Retinal pigment epithelial cell (primary cell): Measurements from ENCODE around the gene TMEM270.
A peak's percentile ranks its signal among the peaks of the same experiment; 100 is the strongest.

ENCODE experiments used
- DNase-seq: peaks from one replicate; pipeline ENCODE4 v3.0.0-alpha.2; 2010; ENCODE audit warnings: low read depth
- H3K4me3 ChIP-seq: 2 replicates; pipeline ENCODE4 v1.5.1; 2011; ENCODE audit warnings: mild to moderate bottlenecking, low read length, control low read depth, moderate library complexity
- TF ChIP-seq, protein P1 (sequence below): conservative IDR thresholded peaks from 2 replicates; pipeline ENCODE4 v1.5.1; 2011; ENCODE audit warnings: low read depth, low read length, control low read depth, inconsistent platforms

TMEM270 gene

DNA sequence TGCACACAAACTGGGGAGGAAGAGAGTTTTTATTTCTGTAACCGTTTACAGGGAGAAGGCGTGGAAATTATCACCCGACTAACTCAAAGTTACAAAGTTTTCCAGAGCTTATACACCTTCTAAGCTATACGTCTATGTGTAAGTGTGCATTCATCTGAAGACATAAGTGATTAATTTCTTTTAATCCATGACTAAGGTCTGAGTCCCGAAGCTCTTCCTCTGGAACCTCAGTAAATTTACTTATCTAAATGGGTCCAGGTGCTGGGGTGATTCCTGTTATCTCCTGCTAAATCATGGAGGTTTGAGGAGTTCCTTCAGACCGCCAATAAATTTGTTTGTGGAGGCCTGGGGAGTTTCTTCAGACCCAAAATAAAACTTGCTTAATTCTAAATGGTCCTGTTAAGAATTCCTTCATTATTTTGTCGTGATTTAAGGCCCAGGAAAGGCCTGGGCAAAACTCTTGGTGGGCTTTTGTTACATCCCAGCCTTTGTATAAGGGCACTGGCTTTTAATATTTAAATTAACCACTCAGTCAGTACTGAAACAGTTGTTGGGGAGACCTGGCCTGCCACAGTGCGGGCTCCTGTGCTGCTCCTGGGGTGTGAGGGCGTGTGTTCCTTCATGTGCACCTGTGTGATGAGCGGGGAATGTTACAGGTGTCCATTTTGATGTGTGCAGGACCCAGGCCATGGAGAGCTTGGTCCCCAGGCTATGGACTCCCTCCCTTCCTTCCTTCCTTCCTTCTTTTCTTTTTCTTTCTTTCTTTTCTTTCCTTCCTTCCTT is 12.8 kb upstream of the TMEM270 start:
- no peak for DNase-seq
- no peak overlapping the region for H3K4me3 ChIP-seq
- TF ChIP-seq, protein P1, sequence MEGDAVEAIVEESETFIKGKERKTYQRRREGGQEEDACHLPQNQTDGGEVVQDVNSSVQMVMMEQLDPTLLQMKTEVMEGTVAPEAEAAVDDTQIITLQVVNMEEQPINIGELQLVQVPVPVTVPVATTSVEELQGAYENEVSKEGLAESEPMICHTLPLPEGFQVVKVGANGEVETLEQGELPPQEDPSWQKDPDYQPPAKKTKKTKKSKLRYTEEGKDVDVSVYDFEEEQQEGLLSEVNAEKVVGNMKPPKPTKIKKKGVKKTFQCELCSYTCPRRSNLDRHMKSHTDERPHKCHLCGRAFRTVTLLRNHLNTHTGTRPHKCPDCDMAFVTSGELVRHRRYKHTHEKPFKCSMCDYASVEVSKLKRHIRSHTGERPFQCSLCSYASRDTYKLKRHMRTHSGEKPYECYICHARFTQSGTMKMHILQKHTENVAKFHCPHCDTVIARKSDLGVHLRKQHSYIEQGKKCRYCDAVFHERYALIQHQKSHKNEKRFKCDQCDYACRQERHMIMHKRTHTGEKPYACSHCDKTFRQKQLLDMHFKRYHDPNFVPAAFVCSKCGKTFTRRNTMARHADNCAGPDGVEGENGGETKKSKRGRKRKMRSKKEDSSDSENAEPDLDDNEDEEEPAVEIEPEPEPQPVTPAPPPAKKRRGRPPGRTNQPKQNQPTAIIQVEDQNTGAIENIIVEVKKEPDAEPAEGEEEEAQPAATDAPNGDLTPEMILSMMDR = no peak

DNA sequence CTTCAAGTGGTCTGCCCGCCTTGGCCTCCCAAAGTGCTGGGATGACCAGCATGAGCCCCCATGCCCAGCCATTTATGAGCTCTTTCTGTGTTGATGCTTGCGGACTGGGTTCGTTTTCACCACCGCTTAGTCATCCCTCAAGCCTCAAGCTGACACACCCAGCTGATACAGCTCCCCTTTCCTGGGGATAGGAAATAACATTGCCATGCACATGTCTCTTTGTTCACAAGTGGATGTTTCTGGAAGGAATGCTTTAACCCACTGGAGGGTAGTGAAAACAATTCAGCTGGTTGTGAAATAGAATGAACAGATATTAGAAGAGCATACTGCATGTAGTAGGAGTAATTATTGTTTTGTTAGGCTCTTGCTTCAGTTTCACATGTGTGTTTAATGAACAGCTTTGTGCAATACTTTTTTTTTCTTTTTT is 10.2 kb upstream of the TMEM270 start:
- TF ChIP-seq, protein P1 = no peak
- no peak overlapping the region for H3K4me3 ChIP-seq
- DNase-seq = peak; percentile 86

DNA sequence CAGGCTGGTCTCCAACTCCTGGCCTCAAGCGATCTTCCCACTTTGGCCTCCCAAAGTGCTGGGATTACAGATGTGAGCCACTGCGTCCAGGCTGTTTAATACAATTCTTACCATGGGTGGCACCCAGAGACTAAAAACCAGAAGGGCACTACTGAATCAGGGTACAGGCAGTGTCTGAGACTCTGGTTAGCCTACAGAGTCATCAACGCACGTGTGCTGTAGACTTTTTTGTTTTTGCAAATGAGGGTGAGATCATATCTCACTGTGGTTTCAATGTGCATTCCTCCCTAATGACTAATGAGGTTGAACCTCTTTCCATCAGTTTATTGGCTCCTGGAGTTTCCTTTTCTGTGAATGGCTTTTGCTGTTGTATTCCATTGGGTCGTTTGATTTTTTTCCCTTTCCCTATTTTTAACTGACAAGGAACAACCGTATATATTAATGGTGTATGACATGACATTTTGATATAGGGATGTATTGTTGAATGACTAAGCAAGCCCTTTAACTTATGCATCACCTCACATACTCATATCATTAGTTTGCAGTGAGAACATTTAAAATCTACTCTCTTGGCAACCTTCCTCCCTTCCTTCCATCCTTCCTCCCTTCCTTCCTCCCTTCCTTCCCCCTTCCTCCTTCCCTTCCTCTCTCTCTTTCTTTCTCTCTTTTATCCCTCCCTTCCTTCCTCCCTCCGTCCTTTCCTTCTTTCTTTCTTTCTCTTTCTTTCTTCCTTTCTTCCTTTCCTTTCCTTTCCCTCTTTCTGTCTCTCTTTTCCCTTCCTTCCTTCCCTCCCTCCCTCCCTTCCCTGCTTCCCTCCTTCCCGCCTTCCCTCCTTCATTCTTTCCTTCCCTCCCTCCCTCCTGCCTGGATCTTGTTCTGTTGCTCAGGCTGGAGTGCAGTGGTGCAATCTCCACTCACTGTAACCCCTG is 9.3 kb upstream of the TMEM270 start:
- DNase-seq = peak; percentile 96
- no peak overlapping the region for H3K4me3 ChIP-seq
- TF ChIP-seq, protein P1 = no peak

GRCh38 chr7:73852500-73852899 is 8.5 kb upstream of the TMEM270 start:
- no peak for DNase-seq

DNA sequence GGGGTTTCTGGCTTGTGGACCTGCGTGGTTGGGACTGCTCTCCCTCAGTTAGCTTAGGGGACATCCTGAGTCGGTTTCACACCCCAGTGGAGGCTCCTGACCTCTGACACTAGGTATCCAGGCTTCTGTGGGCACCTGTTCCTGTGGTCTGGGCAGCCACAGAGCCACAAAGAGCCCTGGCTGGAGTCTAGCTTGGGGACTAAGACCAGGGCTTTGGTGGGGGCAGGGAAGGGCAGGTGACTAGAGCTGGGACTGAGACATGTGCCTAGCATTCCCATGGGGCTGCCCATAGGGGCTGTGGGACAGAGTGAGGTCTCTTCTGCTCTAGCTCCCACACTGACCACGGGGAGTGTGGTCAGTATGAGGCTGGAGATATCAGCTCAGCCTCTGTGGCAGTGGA is 4.0 kb upstream of the TMEM270 start:
- no peak for DNase-seq

More at GRCh38 chr7:73852500-73852899, 8.5 kb upstream of the TMEM270 start:
- TF ChIP-seq, protein P1 = no peak
- H3K4me3 ChIP-seq = no peak overlapping the region

DNA sequence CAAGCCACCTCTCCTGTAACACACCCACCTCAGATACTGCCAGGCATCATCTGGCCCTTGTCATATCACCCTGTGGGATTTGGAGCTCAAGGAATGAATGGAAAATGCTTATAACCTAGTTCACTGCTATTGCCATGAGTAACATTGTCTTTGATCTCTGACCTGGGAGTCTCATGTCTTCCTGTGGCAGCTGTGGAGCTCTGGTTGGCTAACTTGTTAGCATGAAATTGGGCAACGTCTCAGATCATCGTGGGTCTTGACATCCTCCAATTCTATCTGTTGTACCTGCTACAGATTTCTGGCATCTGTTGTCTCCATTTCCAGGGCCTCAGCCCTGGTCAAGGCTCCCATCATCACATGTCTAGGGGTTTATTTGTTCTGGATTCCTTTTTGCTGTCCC is 2.2 kb upstream of the TMEM270 start:
- TF ChIP-seq, protein P1 = no peak
- no peak overlapping the region for H3K4me3 ChIP-seq
- no peak for DNase-seq

More for the DNA sequence above, 4.0 kb upstream of the TMEM270 start:
- no peak overlapping the region for H3K4me3 ChIP-seq
- TF ChIP-seq, protein P1 = no peak
